ENCODE data around the gene CDC42BPB. TPM values are rescaled to one million over a fixed set of nuclear protein-coding genes. Genes with fewer than 3 reads are reported as not detected.

CDC42BPB gene
- total and polyA plus RNA-seq, 2 of the 13 experiments (the other 11 are each of a cell fraction or from before 2014, with no cell fraction given): 19.7 to 32.3 TPM

- WGBS (ENCODE audit: low lambda C conversion rate): 97% methylated on average over 5 of the region's 6 CpGs
- H2AFZ ChIP-seq (ENCODE audit: low read length): no peak overlapping the region
- peaks cover 23 to 48% of the 10 kb centered on the region in 2 experiments; a peak in 4 of 5 replicates for H3K36me3 ChIP-seq (replicated peaks in 1 of 2; ENCODE audit: control insufficient read depth in 1 of 2, insufficient read depth in 2 of 2, low read length in 2 of 2)
- TF ChIP-seq AGO1 (IDR thresholded peaks at IDR 0.05; ENCODE audit: low read depth, low read length, poor library complexity, severe bottlenecking): no peak
- TF ChIP-seq NFE2L1 (CRISPR knock-in tag; IDR thresholded peaks at IDR 0.05; ENCODE audit: borderline replicate concordance): no peak
- TF ChIP-seq, protein P1, sequence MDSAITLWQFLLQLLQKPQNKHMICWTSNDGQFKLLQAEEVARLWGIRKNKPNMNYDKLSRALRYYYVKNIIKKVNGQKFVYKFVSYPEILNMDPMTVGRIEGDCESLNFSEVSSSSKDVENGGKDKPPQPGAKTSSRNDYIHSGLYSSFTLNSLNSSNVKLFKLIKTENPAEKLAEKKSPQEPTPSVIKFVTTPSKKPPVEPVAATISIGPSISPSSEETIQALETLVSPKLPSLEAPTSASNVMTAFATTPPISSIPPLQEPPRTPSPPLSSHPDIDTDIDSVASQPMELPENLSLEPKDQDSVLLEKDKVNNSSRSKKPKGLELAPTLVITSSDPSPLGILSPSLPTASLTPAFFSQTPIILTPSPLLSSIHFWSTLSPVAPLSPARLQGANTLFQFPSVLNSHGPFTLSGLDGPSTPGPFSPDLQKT (CRISPR knock-in tag; IDR thresholded peaks at IDR 0.05; ENCODE audit: borderline replicate concordance): no peak
- no peak for TF ChIP-seq NR3C1 (CRISPR knock-in tag; IDR thresholded peaks at IDR 0.05)
- TF ChIP-seq UBTF (CRISPR knock-in tag; IDR thresholded peaks at IDR 0.05): no peak
- TF ChIP-seq LCORL (IDR thresholded peaks at IDR 0.05): no peak
- TF ChIP-seq LCORL (CRISPR knock-in tag; IDR thresholded peaks at IDR 0.05): no peak
- TF ChIP-seq GLMP (CRISPR knock-in tag; IDR thresholded peaks at IDR 0.05; ENCODE audit: borderline replicate concordance): no peak
- TF ChIP-seq, protein P2, sequence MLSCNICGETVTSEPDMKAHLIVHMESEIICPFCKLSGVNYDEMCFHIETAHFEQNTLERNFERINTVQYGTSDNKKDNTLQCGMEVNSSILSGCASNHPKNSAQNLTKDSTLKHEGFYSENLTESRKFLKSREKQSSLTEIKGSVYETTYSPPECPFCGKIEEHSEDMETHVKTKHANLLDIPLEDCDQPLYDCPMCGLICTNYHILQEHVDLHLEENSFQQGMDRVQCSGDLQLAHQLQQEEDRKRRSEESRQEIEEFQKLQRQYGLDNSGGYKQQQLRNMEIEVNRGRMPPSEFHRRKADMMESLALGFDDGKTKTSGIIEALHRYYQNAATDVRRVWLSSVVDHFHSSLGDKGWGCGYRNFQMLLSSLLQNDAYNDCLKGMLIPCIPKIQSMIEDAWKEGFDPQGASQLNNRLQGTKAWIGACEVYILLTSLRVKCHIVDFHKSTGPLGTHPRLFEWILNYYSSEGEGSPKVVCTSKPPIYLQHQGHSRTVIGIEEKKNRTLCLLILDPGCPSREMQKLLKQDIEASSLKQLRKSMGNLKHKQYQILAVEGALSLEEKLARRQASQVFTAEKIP (CRISPR knock-in tag; IDR thresholded peaks at IDR 0.05; ENCODE audit: borderline replicate concordance): no peak
- TF ChIP-seq ZNF556 (CRISPR knock-in tag; IDR thresholded peaks at IDR 0.05; ENCODE audit: borderline replicate concordance): no peak
- no peak for TF ChIP-seq ZNF256 (CRISPR knock-in tag; conservative IDR thresholded peaks at IDR 0.05)
- in situ Hi-C loops (cut with HindIII; ENCODE audit: extremely low pct_ligation_motif_present, low pct_unique_long_range_greater_than_20kb) (no loop called here), intact Hi-C loops (cut with micrococcal nuclease; ENCODE audit: unreplicated experiment) (no loop called here)
- DNase-seq (ENCODE audit: low spot score) (no peak), ATAC-seq (no peak), FAIRE-seq (no peak)
- POLR2A ChIA-PET: no interaction called here
- no peaks in the 10 kb centered on the region for H4K20me1 ChIP-seq (ENCODE audit: insufficient read depth, low read length)
- H3K4me3 ChIP-seq (replicated peaks in 1 of 3; ENCODE audit: insufficient read depth in 1 of 3, low read depth in 2 of 3, low read length in 3 of 3): no peak overlapping the region
- BruUV-seq (replicated peaks): no TSS peak
- H3K79me2 ChIP-seq (ENCODE audit: insufficient read depth, low read length): no peaks in the 10 kb centered on the region
- no peaks in the 10 kb centered on the region for H3K9me3 ChIP-seq (ENCODE audit: low read length)
- no peak overlapping the region for H3K4me2 ChIP-seq (ENCODE audit: low read depth, low read length)
- CTCF ChIA-PET (ENCODE audit: low intra/inter-chr PET ratio, low total read pairs): no interaction called here
- no peak overlapping the region for H3K27ac ChIP-seq (ENCODE audit: extremely low read length, insufficient read depth, low read length)
- H3K4me1 ChIP-seq (ENCODE audit: insufficient read depth, low read length): no peaks in the 10 kb centered on the region
- no peak overlapping the region for H3K9ac ChIP-seq (ENCODE audit: insufficient read depth, low read depth, low read length)
- H3K27me3 ChIP-seq (ENCODE audit: control insufficient read depth in 1 of 2, insufficient read depth in 2 of 2, low read length in 2 of 2): no peaks in the 10 kb centered on the region; a peak in 1 of 5 replicates
Measured at GRCh38 chr14:102998393-102998792, 59.0 kb downstream of the CDC42BPB start.
